ENCODE measurements around the gene SEC22A. TPM values are rescaled to one million over a fixed set of nuclear protein-coding genes. Genes with fewer than 3 reads are reported as not detected.

SEC22A gene
- total RNA-seq, 1 experiment from 2014 or later: 16.4 TPM

GRCh38 chr3:123287962-123288302 is 86.2 kb downstream of the SEC22A start:
- DNase-seq (ENCODE audit: low spot score): no peak

GRCh38 chr3:123289391-123290106 is 87.8 kb downstream of the SEC22A start:
- DNase-seq (ENCODE audit: low spot score): no peak

GRCh38 chr3:123290107-123290930 is 88.6 kb downstream of the SEC22A start:
- no peak for DNase-seq (ENCODE audit: low spot score)

GRCh38 chr3:123290962-123291361 is 89.2 kb downstream of the SEC22A start:
- DNase-seq (ENCODE audit: low spot score): no peak

GRCh38 chr3:123291404-123291803 is 89.7 kb downstream of the SEC22A start:
- DNase-seq (ENCODE audit: low spot score): no peak

- DNase-seq (ENCODE audit: low spot score): no peak
Measured at GRCh38 chr3:123292321-123293310, 90.9 kb downstream of the SEC22A start.

GRCh38 chr3:123294296-123294938 is 92.7 kb downstream of the SEC22A start:
- no peak for DNase-seq (ENCODE audit: low spot score)

GRCh38 chr3:123295171-123295900 is 93.6 kb downstream of the SEC22A start:
- DNase-seq (ENCODE audit: low spot score): no peak

GRCh38 chr3:123295901-123296250 is 94.1 kb downstream of the SEC22A start:
- DNase-seq (ENCODE audit: low spot score): no peak

- DNase-seq (ENCODE audit: low spot score): no peak
Measured at GRCh38 chr3:123296261-123296660, 94.5 kb downstream of the SEC22A start.

- DNase-seq (ENCODE audit: low spot score): no peak
Measured at GRCh38 chr3:123296836-123297626, 95.3 kb downstream of the SEC22A start.

- DNase-seq (ENCODE audit: low spot score): no peak
Measured at GRCh38 chr3:123297627-123297899, 95.8 kb downstream of the SEC22A start.

GRCh38 chr3:123298903-123299302 is 97.2 kb downstream of the SEC22A start:
- DNase-seq (ENCODE audit: low spot score): no peak

GRCh38 chr3:123299581-123299980 is 97.8 kb downstream of the SEC22A start:
- no peak for DNase-seq (ENCODE audit: low spot score)

GRCh38 chr3:123300056-123300455 is 98.3 kb downstream of the SEC22A start:
- no peak for DNase-seq (ENCODE audit: low spot score)

GRCh38 chr3:123300583-123300982 is 98.8 kb downstream of the SEC22A start:
- no peak for DNase-seq (ENCODE audit: low spot score)

GRCh38 chr3:123301331-123302184 is 99.8 kb downstream of the SEC22A start:
- DNase-seq (ENCODE audit: low spot score): no peak

GRCh38 chr3:123302961-123303360 is 101.2 kb downstream of the SEC22A start:
- DNase-seq (ENCODE audit: low spot score): no peak

GRCh38 chr3:123303976-123304560 is 102.3 kb downstream of the SEC22A start:
- no peak for DNase-seq (ENCODE audit: low spot score)
